Uterus (tissue), 4 donors: ENCODE data around the gene PCDHGA1. TPM values are rescaled to one million over a fixed set of nuclear protein-coding genes. Genes with fewer than 3 reads are reported as not detected.
A peak's percentile ranks its signal among the peaks of the same experiment; 100 is the strongest.

Source experiments
- DNase-seq, 2 donors: peaks; one replicate each; pipeline ENCODE4 v3.0.0-alpha.2; 2019 to 2020
- H3K27ac ChIP-seq, 2 donors: fragments of 200-600 bp; sonication (generic); 1 replicate in 1 of 2; 2 replicates in 1 of 2; pipeline ENCODE4 v1.5.1; 2016 to 2018
- H3K27me3 ChIP-seq, 2 donors: fragments of 200-600 bp; sonication (generic); one replicate each; pipeline ENCODE4 v1.5.1; 2018 to 2019; ENCODE audit warnings: control low read depth in 1 of 2
- H3K36me3 ChIP-seq, 2 donors: fragments of 200-600 bp; sonication (generic); one replicate each; pipeline ENCODE4 v1.5.1; 2019; ENCODE audit warnings: control low read depth in 1 of 2
- H3K4me1 ChIP-seq, 2 donors: fragments of 200-600 bp; sonication (generic); one replicate each; pipeline ENCODE4 v1.5.1; 2018 to 2019; ENCODE audit warnings: control low read depth in 1 of 2
- H3K4me3 ChIP-seq, 2 donors: fragments of 200-600 bp; sonication (generic); 1 replicate in 1 of 2; 2 replicates in 1 of 2; pipeline ENCODE4 v1.5.1; 2018 to 2019; ENCODE audit warnings: mild to moderate bottlenecking in 1 of 2
- H3K9me3 ChIP-seq, 2 donors: fragments of 200-600 bp; sonication (generic); one replicate each; pipeline ENCODE4 v1.5.1; 2019; ENCODE audit warnings: control low read depth in 1 of 2
- CTCF ChIP-seq, 4 experiments: fragments of 200-600 bp in 2 of 4; fragments of 450-650 bp in 2 of 4; sonication (generic) in 2 of 4; IDR thresholded peaks; one replicate each; pipeline ENCODE4 v1.5.1; 2016 to 2019; ENCODE audit warnings: antibody characterized with exemption in 4 of 4, mild to moderate bottlenecking in 2 of 4, moderate library complexity in 1 of 4
- POLR2A ChIP-seq, 2 donors: fragments of 450-650 bp; IDR thresholded peaks; one replicate each; pipeline ENCODE4 v1.6.1; 2016; ENCODE audit warnings: antibody characterized with exemption in 2 of 2, mild to moderate bottlenecking in 1 of 2, moderate library complexity in 1 of 2
- intact Hi-C: fragments of 100-400 bp; cut with DNase I; formaldehyde crosslinking; loops from one replicate; pipeline ENCODE4 v1.15.1; 2023; ENCODE audit warnings: low total_unique reads
- total RNA-seq, 4 donors: library from RNA; depleted of rRNA in 3 of 4; stranded (reverse); fragments of >200 nt in 3 of 4; gene quantifications; one replicate each; pipeline versions ENCODE4 v1.1.0 to v1.2.4, GENCODE V29; 2014 to 2023
- donor health status: DM: yes; HTN: yes; CAD: no.

Gene PCDHGA1
- total RNA-seq, 4 donors from 2014 or later, result under 0.01 to 3.3 (median 1.5) TPM

GRCh38 chr5:141524604-141525597 lies 194.6 kb downstream of the PCDHGA1 start:
- peak in 1 of 2 donors; percentile 28 for TF ChIP-seq POLR2A (IDR thresholded peaks at IDR 0.05)
- TF ChIP-seq CTCF (IDR thresholded peaks at IDR 0.05), result peak; percentile 98 to 99 (median 99)
- no peaks in the 10 kb centered on the region for H3K27me3 ChIP-seq
- no peaks in the 10 kb centered on the region for H3K36me3 ChIP-seq
- H3K4me3 ChIP-seq, result no peak overlapping the region
- peak overlapping the region; percentile 77 to 78 for H3K27ac ChIP-seq
- H3K9me3 ChIP-seq, result no peaks in the 10 kb centered on the region
- peak; percentile 90 to 93 for DNase-seq
- peaks cover 0 to 6% of the 10 kb centered on the region in 2 donors for H3K4me1 ChIP-seq
- intact Hi-C loops, result loop anchor here (10.0 kb wide), 1 partner anchor 50 kb away; the partner anchor contains the start of gene PCDHGC3

GRCh38 chr5:141525653-141526052 lies 195.3 kb downstream of the PCDHGA1 start:
- Histone ChIP-seq H3K27ac (peak overlapping the region; percentile 77 to 78), H3K9me3 (no peaks in the 10 kb centered on the region), H3K4me1 (peaks cover 0 to 10% of the 10 kb centered on the region in 2 donors), H3K4me3 (no peak overlapping the region), H3K27me3 (no peaks in the 10 kb centered on the region), H3K36me3 (no peaks in the 10 kb centered on the region)
- no peak for DNase-seq
- TF ChIP-seq POLR2A (IDR thresholded peaks at IDR 0.05) (no peak), CTCF (IDR thresholded peaks at IDR 0.05) (no peak)
- intact Hi-C loops, result loop anchor here (10.0 kb wide), 1 partner anchor 51 kb away; the partner anchor contains the start of gene PCDHGC3

- intact Hi-C loops, result loop anchor here (10.0 kb wide), 1 partner anchor 53 kb away; the partner anchor contains the start of gene PCDHGC3
Measured at GRCh38 chr5:141527426-141527825, 197.1 kb downstream of the PCDHGA1 start.

GRCh38 chr5:141528291-141528984 lies 198.1 kb downstream of the PCDHGA1 start:
- peak; percentile 66 to 67 for DNase-seq
- Histone ChIP-seq H3K4me1 (peaks cover 0 to 10% of the 10 kb centered on the region in 2 donors), H3K27me3 (no peaks in the 10 kb centered on the region), H3K9me3 (no peaks in the 10 kb centered on the region), H3K27ac (peak overlapping the region; percentile 77 to 78), H3K4me3 (no peak overlapping the region), H3K36me3 (no peaks in the 10 kb centered on the region)
- intact Hi-C loops, result loop anchor here (10.0 kb wide), 1 partner anchor 54 kb away; the partner anchor contains the start of gene PCDHGC3
- TF ChIP-seq CTCF (IDR thresholded peaks at IDR 0.05), result no peak
- no peak for TF ChIP-seq POLR2A (IDR thresholded peaks at IDR 0.05)

More at GRCh38 chr5:141527426-141527825, 197.1 kb downstream of the PCDHGA1 start:
- Histone ChIP-seq H3K27me3 (no peaks in the 10 kb centered on the region), H3K36me3 (no peaks in the 10 kb centered on the region), H3K9me3 (no peaks in the 10 kb centered on the region), H3K27ac (peak overlapping the region; percentile 77 to 78), H3K4me3 (no peak overlapping the region), H3K4me1 (peaks cover 0 to 10% of the 10 kb centered on the region in 2 donors)
- TF ChIP-seq POLR2A (IDR thresholded peaks at IDR 0.05) (no peak), CTCF (IDR thresholded peaks at IDR 0.05) (no peak)
- no peak for DNase-seq
